ENCODE results near the gene ATP6V0A4.
"Not testable (repeated sequence)": the region's sequence is repeated elsewhere in the genome, so short reads cannot be mapped to it uniquely, and the experiment has no call there.

Gene ATP6V0A4

GRCh38 chr7:138797715-138798320 is at the start of gene ATP6V0A4, which contains the start of gene TMEM213:
Gene ATP6V0A4, minus strand, starts transcription at chr7:138798196. Its CDS starts 26,949 bp downstream, at chr7:138771247.
Gene TMEM213, plus strand, starts transcription at chr7:138797994. Its CDS starts 111 bp downstream, at chr7:138798105.
- DNase-seq, result no peak

GRCh38 chr7:138845711-138846110 is 47.7 kb upstream of the ATP6V0A4 start:
- DNase-seq, result no peak

GRCh38 chr7:138843632-138844580 is 45.9 kb upstream of the ATP6V0A4 start:
- DNase-seq, result no peak

GRCh38 chr7:138842111-138842510 is 44.1 kb upstream of the ATP6V0A4 start:
- DNase-seq, result no peak

- no peak for DNase-seq
Measured at GRCh38 chr7:138838166-138838565, 40.2 kb upstream of the ATP6V0A4 start.

GRCh38 chr7:138837627-138838026 is 39.6 kb upstream of the ATP6V0A4 start:
- DNase-seq, result no peak

GRCh38 chr7:138835087-138835486 is 37.1 kb upstream of the ATP6V0A4 start:
- DNase-seq, result no peak

GRCh38 chr7:138834583-138834982 is 36.6 kb upstream of the ATP6V0A4 start:
- no peak for DNase-seq

- DNase-seq, result no peak
Measured at GRCh38 chr7:138833596-138833995, 35.6 kb upstream of the ATP6V0A4 start.

GRCh38 chr7:138832966-138833365 is 35.0 kb upstream of the ATP6V0A4 start:
- no peak for DNase-seq

GRCh38 chr7:138829335-138829734 is 31.3 kb upstream of the ATP6V0A4 start:
- no peak for DNase-seq

GRCh38 chr7:138828302-138828701 is 30.3 kb upstream of the ATP6V0A4 start:
- DNase-seq, result no peak

GRCh38 chr7:138825049-138825721 is 27.2 kb upstream of the ATP6V0A4 start:
- no peak for DNase-seq

GRCh38 chr7:138822867-138823535 is 25.0 kb upstream of the ATP6V0A4 start:
- no peak for DNase-seq

GRCh38 chr7:138821912-138822311 is 23.9 kb upstream of the ATP6V0A4 start:
- no peak for DNase-seq

GRCh38 chr7:138819625-138820024 is 21.6 kb upstream of the ATP6V0A4 start:
- DNase-seq, result no peak

GRCh38 chr7:138816650-138817049 is 18.7 kb upstream of the ATP6V0A4 start:
- no peak for DNase-seq

- DNase-seq, result no peak
Measured at GRCh38 chr7:138814816-138815332, 16.9 kb upstream of the ATP6V0A4 start.

- DNase-seq, result no peak
Measured at GRCh38 chr7:138813945-138814344, 15.9 kb upstream of the ATP6V0A4 start.

- not testable (repeated sequence) for DNase-seq
Measured at GRCh38 chr7:138811327-138811726, 13.3 kb upstream of the ATP6V0A4 start.

GRCh38 chr7:138809346-138809745 is 11.3 kb upstream of the ATP6V0A4 start:
- DNase-seq, result no peak

GRCh38 chr7:138804618-138805017 is 6.6 kb upstream of the ATP6V0A4 start:
- no peak for DNase-seq

GRCh38 chr7:138802706-138803105 is 4.7 kb upstream of the ATP6V0A4 start:
- DNase-seq, result no peak
